ENCODE results near the gene WDR73.

WDR73 gene

GRCh38 chr15:84609818-84610525, 44.1 kb downstream of the WDR73 start:
- no peak for DNase-seq

- DNase-seq = no peak
Measured at GRCh38 chr15:84608707-84609284, 45.3 kb downstream of the WDR73 start.

- no peak for DNase-seq
Measured at GRCh38 chr15:84606653-84607120, 47.4 kb downstream of the WDR73 start.

GRCh38 chr15:84605554-84605882, 48.6 kb downstream of the WDR73 start:
- no peak for DNase-seq

- DNase-seq = peak; percentile 50
Measured at GRCh38 chr15:84604826-84605553, 49.1 kb downstream of the WDR73 start.

- DNase-seq = no peak
Measured at GRCh38 chr15:84603630-84604379, 50.3 kb downstream of the WDR73 start.

GRCh38 chr15:84601555-84601838, 52.6 kb downstream of the WDR73 start:
- DNase-seq = no peak

GRCh38 chr15:84600687-84601554, 53.2 kb downstream of the WDR73 start, which contains the start of gene ZSCAN2:
ZSCAN2 (plus strand) TSS chr15:84601009; CDS start chr15:84603928, 2,919 bp downstream.
- peak; percentile 92 for DNase-seq

- peak; percentile 54 for DNase-seq
Measured at GRCh38 chr15:84600331-84600686, 53.8 kb downstream of the WDR73 start.

GRCh38 chr15:84599906-84600305, 54.2 kb downstream of the WDR73 start:
- DNase-seq = no peak

- DNase-seq = no peak
Measured at GRCh38 chr15:84598993-84599392, 55.1 kb downstream of the WDR73 start.

GRCh38 chr15:84598250-84598649, 55.8 kb downstream of the WDR73 start:
- no peak for DNase-seq

- no peak for DNase-seq
Measured at GRCh38 chr15:84597296-84597695, 56.8 kb downstream of the WDR73 start.

GRCh38 chr15:84595660-84596059, 58.4 kb downstream of the WDR73 start:
- no peak for DNase-seq

GRCh38 chr15:84594617-84595290, 59.3 kb downstream of the WDR73 start:
- no peak for DNase-seq

GRCh38 chr15:84591815-84592214, 62.3 kb downstream of the WDR73 start:
- no peak for DNase-seq

GRCh38 chr15:84590406-84590805, 63.7 kb downstream of the WDR73 start:
- DNase-seq = no peak
